Activated CD8-positive, alpha-beta T cell treated with anti-CD3 and anti-CD28 coated beads for 36 hours (primary cell): Measurements from ENCODE around the gene NOXA1. TPM values are rescaled to one million over a fixed set of nuclear protein-coding genes. Genes with fewer than 3 reads are reported as not detected.
A peak's percentile ranks its signal among the peaks of the same experiment; 100 is the strongest.

ENCODE experiments used
- ATAC-seq: fragments of 200-7000 bp; cut with Tn5 transposase; one replicate; pipeline ENCODE4 v1.10.0; 2021; ENCODE audit warnings: mild to moderate bottlenecking, moderate library complexity
- CTCF ChIA-PET: fragments of 350-600 bp; sonication (Branson Sonifier 250); formaldehyde crosslinking; loops from one replicate; lab custom pipeline; 2021; ENCODE audit warnings: antibody characterized with exemption; lab: Charles Lee
- POLR2A ChIA-PET: fragments of 350-600 bp; sonication (Branson Sonifier 250); formaldehyde crosslinking; loops from one replicate; lab custom pipeline; 2021; ENCODE audit warnings: antibody characterized with exemption; lab: Charles Lee
- DNase-seq: peaks from one replicate; pipeline ENCODE4 v3.0.0-alpha.2; 2020
- H3K27ac Mint-ChIP-seq: one replicate; pipeline ENCODE4 v1.8.0; 2021; ENCODE audit warnings: mild to moderate bottlenecking, mixed read lengths
- H3K27me3 Mint-ChIP-seq: one replicate; pipeline ENCODE4 v1.8.0; 2021; ENCODE audit warnings: mixed read lengths
- H3K36me3 Mint-ChIP-seq: one replicate; pipeline ENCODE4 v1.8.0; 2021; ENCODE audit warnings: low read depth, mixed read lengths
- H3K4me1 Mint-ChIP-seq: one replicate; pipeline ENCODE4 v1.8.0; 2021; ENCODE audit warnings: low read depth, mixed read lengths
- H3K4me3 Mint-ChIP-seq: one replicate; pipeline ENCODE4 v1.8.0; 2021; ENCODE audit warnings: mild to moderate bottlenecking, moderate library complexity, mixed read lengths
- H3K9me3 Mint-ChIP-seq: one replicate; pipeline ENCODE4 v1.8.0; 2021; ENCODE audit warnings: mixed read lengths
- CTCF ChIP-seq: fragments of 200-600 bp; IDR thresholded peaks from one replicate; pipeline ENCODE4 v1.8.0; 2022; ENCODE audit warnings: antibody characterized with exemption, mild to moderate bottlenecking
- intact Hi-C: fragments of 100-400 bp; cut with micrococcal nuclease; formaldehyde crosslinking; loops from one replicate; pipeline ENCODE4 v1.10.0; 2022
- total RNA-seq, 2 experiments: library from RNA; stranded (reverse); gene quantifications; one replicate each; pipeline ENCODE4 v1.2.3, GENCODE V29; 2021

The NOXA1 gene
- total RNA-seq, 2 experiments from 2014 or later: 0.72 to 0.95 TPM

- H3K4me3 Mint-ChIP-seq: peak overlapping the region; percentile 52
- ATAC-seq (no peak), DNase-seq (no peak)
- ChIA-PET POLR2A (interaction anchor here (0.5 to 1.2 kb wide), 2 partner anchors 33 to 251 kb away, joined by 3 to 6 read pairs; partner anchors contain the start of genes EXD3 and NOXA1), CTCF (interaction anchor here (2.8 kb wide), 1 partner anchor 12 kb away, joined by 8 read pairs; no protein-coding TSS in a partner anchor)
- no peaks in the 10 kb centered on the region for H3K9me3 Mint-ChIP-seq
- no peaks in the 10 kb centered on the region for H3K27me3 Mint-ChIP-seq
- no peak overlapping the region for H3K27ac Mint-ChIP-seq
- intact Hi-C loops: no loop called here
- no peak for TF ChIP-seq CTCF
- peaks cover 50% of the 10 kb centered on the region for H3K4me1 Mint-ChIP-seq
- peaks cover 41% of the 10 kb centered on the region for H3K36me3 Mint-ChIP-seq
These were observed 33.1 kb downstream of the NOXA1 start for GRCh38 chr9:137456061-137456863.

- POLR2A ChIA-PET: interaction anchor here (0.6 to 1.0 kb wide), 2 partner anchors 10 to 268 kb away, joined by 3 to 4 read pairs; partner anchors contain the start of gene SSNA1
- Mint-ChIP-seq H3K27me3 (no peaks in the 10 kb centered on the region), H3K9me3 (no peaks in the 10 kb centered on the region), H3K27ac (no peak overlapping the region), H3K36me3 (peaks cover 40% of the 10 kb centered on the region), H3K4me1 (peaks cover 49% of the 10 kb centered on the region), H3K4me3 (peak overlapping the region; percentile 52)
- no peak for DNase-seq
- ATAC-seq: no peak
- CTCF ChIA-PET: interaction anchor here (2.8 kb wide), 1 partner anchor 12 kb away, joined by 8 read pairs; no protein-coding TSS in a partner anchor
- intact Hi-C loops: no loop called here
- no peak for TF ChIP-seq CTCF
These were observed 33.7 kb downstream of the NOXA1 start for GRCh38 chr9:137456864-137457405.

- DNase-seq: no peak
- POLR2A ChIA-PET: interaction anchor here (0.6 to 1.0 kb wide), 2 partner anchors 10 to 269 kb away, joined by 3 to 4 read pairs; partner anchors contain the start of gene SSNA1
- no peaks in the 10 kb centered on the region for H3K9me3 Mint-ChIP-seq
- H3K27me3 Mint-ChIP-seq: no peaks in the 10 kb centered on the region
- peak overlapping the region; percentile 57 for H3K4me3 Mint-ChIP-seq
- intact Hi-C loops: no loop called here
- ATAC-seq: no peak
- CTCF ChIA-PET: interaction anchor here (2.8 kb wide), 1 partner anchor 13 kb away, joined by 8 read pairs; no protein-coding TSS in a partner anchor
- no peak overlapping the region for H3K27ac Mint-ChIP-seq
- peaks cover 34% of the 10 kb centered on the region for H3K36me3 Mint-ChIP-seq
- TF ChIP-seq CTCF: no peak
- peaks cover 44% of the 10 kb centered on the region for H3K4me1 Mint-ChIP-seq
These were observed 34.4 kb downstream of the NOXA1 start for GRCh38 chr9:137457406-137458193.

GRCh38 chr9:137458194-137459151 is 35.3 kb downstream of the NOXA1 start:
- TF ChIP-seq CTCF: no peak
- Mint-ChIP-seq H3K36me3 (peaks cover 27% of the 10 kb centered on the region), H3K4me1 (peaks cover 46% of the 10 kb centered on the region), H3K27me3 (no peaks in the 10 kb centered on the region), H3K9me3 (no peaks in the 10 kb centered on the region), H3K27ac (no peak overlapping the region), H3K4me3 (peak overlapping the region; percentile 57)
- ChIA-PET CTCF (interaction anchor here (0.6 to 1.0 kb wide), 2 partner anchors 13 to 35 kb away, joined by 3 to 4 read pairs; partner anchors contain the start of genes EXD3 and NOXA1), POLR2A (no interaction called here)
- intact Hi-C loops: no loop called here
- DNase-seq (no peak), ATAC-seq (peak; percentile 1)
